T-cell (primary cell): ENCODE data around the gene AGBL1. TPM values are rescaled to one million over a fixed set of nuclear protein-coding genes. Genes with fewer than 3 reads are reported as not detected.

Experiments used
- ATAC-seq, 4 experiments: fragments of 200-7000 bp in 3 of 4; fragments of 150-1000 bp in 1 of 4; cut with Tn5 transposase; replicated peaks in 1 of 4; 1 replicate in 3 of 4; 2 replicates in 1 of 4; pipeline ENCODE4 v1.10.0; 2021; ENCODE audit warnings: moderate library complexity in 3 of 4, mild to moderate bottlenecking in 2 of 4, moderate number of reproducible peaks in 1 of 4
- CTCF ChIA-PET, 2 donors: fragments of 300-600 bp; sonication (Branson Sonifier 250); formaldehyde crosslinking; loops; one replicate each; lab custom pipeline; 2022; ENCODE audit warnings: antibody characterized with exemption in 2 of 2; lab: Charles Lee
- POLR2A ChIA-PET, 2 donors: fragments of 300-600 bp; sonication (Branson Sonifier 250); formaldehyde crosslinking; loops; one replicate each; lab custom pipeline; 2022; ENCODE audit warnings: antibody characterized with exemption in 2 of 2; lab: Charles Lee
- DNase-seq, 35 experiments: peaks; one replicate each; pipeline versions ENCODE4 v3.0.0 to v3.0.0-alpha.2; 2013 to 2023
- H3K27ac ChIP-seq: one replicate; pipeline ENCODE4 v1.5.1; 2013; ENCODE audit warnings: low read length
- H3K27me3 ChIP-seq, 2 experiments: replicated peaks in 1 of 2; 1 replicate in 1 of 2; 2 replicates in 1 of 2; pipeline versions ENCODE4 v1.6.1 to v1.7.0; 2013; ENCODE audit warnings: low read length in 1 of 2, mixed read lengths in 1 of 2; ENCODE audit not compliant: control insufficient read depth in 2 of 2, insufficient read depth in 2 of 2; ENCODE audit errors: extremely low read depth in 1 of 2
- H3K36me3 ChIP-seq, 2 donors: 1 replicate in 1 of 2; 2 replicates in 1 of 2; pipeline versions ENCODE4 v1.6.1 to v1.7.0; 2013; ENCODE audit warnings: low read length in 1 of 2; ENCODE audit not compliant: control insufficient read depth in 2 of 2, insufficient read depth in 1 of 2; ENCODE audit errors: extremely low read depth in 1 of 2
- H3K4me1 ChIP-seq, 2 experiments: 1 replicate in 1 of 2; 2 replicates in 1 of 2; pipeline versions ENCODE4 v1.6.1 to v1.7.0; 2013; ENCODE audit warnings: low read length in 2 of 2, mixed read lengths in 1 of 2; ENCODE audit not compliant: insufficient read depth in 2 of 2, control insufficient read depth in 1 of 2; ENCODE audit errors: extremely low read depth in 1 of 2
- H3K4me3 ChIP-seq, 2 donors: 1 replicate in 1 of 2; 2 replicates in 1 of 2; pipeline versions ENCODE4 v1.5.1 to v1.7.0; 2013; ENCODE audit warnings: mild to moderate bottlenecking in 2 of 2, low read length in 1 of 2, moderate library complexity in 1 of 2; ENCODE audit not compliant: control insufficient read depth in 1 of 2; ENCODE audit errors: extremely low read depth in 1 of 2
- H3K9me3 ChIP-seq: 2 replicates; pipeline ENCODE4 v1.7.0; 2013
- H3K27ac Mint-ChIP-seq, 2 donors: one replicate each; pipeline ENCODE4 v1.8.0; 2020 to 2021; ENCODE audit warnings: mild to moderate bottlenecking in 2 of 2, mixed read lengths in 2 of 2
- H3K27me3 Mint-ChIP-seq, 2 donors: one replicate each; pipeline ENCODE4 v1.8.0; 2021 to 2022; ENCODE audit warnings: mixed read lengths in 2 of 2
- H3K36me3 Mint-ChIP-seq: one replicate; pipeline ENCODE4 v1.8.0; 2021; ENCODE audit warnings: mixed read lengths
- H3K4me1 Mint-ChIP-seq, 3 donors: one replicate each; pipeline ENCODE4 v1.8.0; 2020 to 2022; ENCODE audit warnings: mixed read lengths in 3 of 3, mild to moderate bottlenecking in 1 of 3
- H3K4me3 Mint-ChIP-seq, 3 donors: one replicate each; pipeline ENCODE4 v1.8.0; 2020 to 2022; ENCODE audit warnings: mild to moderate bottlenecking in 3 of 3, mixed read lengths in 3 of 3, moderate library complexity in 3 of 3
- H3K9me3 Mint-ChIP-seq, 3 donors: one replicate each; pipeline ENCODE4 v1.8.0; 2020 to 2022; ENCODE audit warnings: mixed read lengths in 3 of 3
- WGBS: methylation state at CpG from one replicate; pipeline ENCODE4 v1.1.5; 2013; ENCODE audit warnings: missing lambda C conversion rate; ENCODE audit not compliant: insufficient coverage; 5-methylcytosine and 5-hydroxymethylcytosine counted together
- total RNA-seq, 35 experiments: library from RNA in 6 of 35; stranded (reverse) in 6 of 35; fragments of 120-200 nt in 1 of 35; gene quantifications; one replicate each; pipeline versions ENCODE4 v1.2.1 to v1.2.4 and lab custom pipeline; 2013 to 2026

AGBL1 gene
- total RNA-seq, 5 donors from 2014 or later (not counting 1 experiment from before 2014, with no cell fraction given), result not detected

GRCh38 chr15:86349565-86349964, 269.9 kb downstream of the AGBL1 start:
- POLR2A ChIA-PET, result no interaction called here

GRCh38 chr15:86353213-86353612, 273.5 kb downstream of the AGBL1 start:
- POLR2A ChIA-PET, result no interaction called here
- H3K36me3 Mint-ChIP-seq, result no peaks in the 10 kb centered on the region
- H3K27me3 Mint-ChIP-seq, result peaks cover 0 to 6% of the 10 kb centered on the region in 2 donors
- H3K4me1 Mint-ChIP-seq, result peaks cover 0 to 4% (median 0%) of the 10 kb centered on the region in 3 donors
- no peak overlapping the region for H3K4me3 Mint-ChIP-seq
- Histone ChIP-seq H3K27me3 (peaks cover 0 to 2% of the 10 kb centered on the region in 2 experiments), H3K27ac (no peak overlapping the region), H3K4me1 (no peaks in the 10 kb centered on the region), H3K36me3 (no peaks in the 10 kb centered on the region), H3K9me3 (no peaks in the 10 kb centered on the region), H3K4me3 (no peak overlapping the region)
- no peak overlapping the region for H3K27ac Mint-ChIP-seq
- CTCF ChIA-PET, result no interaction called here
- no peak for DNase-seq
- no CpG with 5 or more reads among the region's 1 CpG for WGBS
- H3K9me3 Mint-ChIP-seq, result peaks cover 0 to 3% (median 0%) of the 10 kb centered on the region in 3 donors
- ATAC-seq, result no peak

More at GRCh38 chr15:86349565-86349964, 269.9 kb downstream of the AGBL1 start:
- Histone ChIP-seq H3K9me3 (no peaks in the 10 kb centered on the region), H3K4me3 (no peak overlapping the region), H3K4me1 (no peaks in the 10 kb centered on the region), H3K27me3 (peaks cover 0 to 7% of the 10 kb centered on the region in 2 experiments), H3K36me3 (no peaks in the 10 kb centered on the region), H3K27ac (no peak overlapping the region)
- Mint-ChIP-seq H3K9me3 (no peaks in the 10 kb centered on the region), H3K27ac (no peak overlapping the region), H3K36me3 (no peaks in the 10 kb centered on the region), H3K4me1 (no peaks in the 10 kb centered on the region), H3K4me3 (no peak overlapping the region), H3K27me3 (peaks cover 6 to 18% of the 10 kb centered on the region in 2 donors)
- CTCF ChIA-PET, result no interaction called here
- ATAC-seq (no peak), DNase-seq (no peak)
- WGBS, result no CpG with 5 or more reads among the region's 1 CpG

- H3K27ac Mint-ChIP-seq, result no peak overlapping the region
- ChIA-PET POLR2A (no interaction called here), CTCF (no interaction called here)
- Histone ChIP-seq H3K36me3 (no peaks in the 10 kb centered on the region), H3K27me3 (no peaks in the 10 kb centered on the region), H3K4me1 (no peaks in the 10 kb centered on the region), H3K4me3 (no peak overlapping the region), H3K9me3 (no peaks in the 10 kb centered on the region), H3K27ac (no peak overlapping the region)
- no peaks in the 10 kb centered on the region for H3K36me3 Mint-ChIP-seq
- no peaks in the 10 kb centered on the region for H3K27me3 Mint-ChIP-seq
- DNase-seq, result no peak
- peaks cover 0 to 3% (median 0%) of the 10 kb centered on the region in 3 donors for H3K9me3 Mint-ChIP-seq
- H3K4me3 Mint-ChIP-seq, result no peak overlapping the region
- no peak for ATAC-seq
- peaks cover 0 to 4% (median 0%) of the 10 kb centered on the region in 3 donors for H3K4me1 Mint-ChIP-seq
Observed at GRCh38 chr15:86355361-86355760, 275.7 kb downstream of the AGBL1 start.

- Histone ChIP-seq H3K4me1 (no peaks in the 10 kb centered on the region), H3K27me3 (no peaks in the 10 kb centered on the region), H3K27ac (no peak overlapping the region), H3K9me3 (no peaks in the 10 kb centered on the region), H3K4me3 (no peak overlapping the region), H3K36me3 (no peaks in the 10 kb centered on the region)
- Mint-ChIP-seq H3K4me3 (no peak overlapping the region), H3K36me3 (no peaks in the 10 kb centered on the region), H3K27ac (no peak overlapping the region), H3K4me1 (peaks cover 0 to 4% (median 0%) of the 10 kb centered on the region in 3 donors), H3K27me3 (no peaks in the 10 kb centered on the region), H3K9me3 (peaks cover 0 to 3% (median 0%) of the 10 kb centered on the region in 3 donors)
- CTCF ChIA-PET, result no interaction called here
- 50% methylated on average over 1 of the region's 1 CpG for WGBS
- DNase-seq (no peak), ATAC-seq (no peak)
- POLR2A ChIA-PET, result no interaction called here
Observed at GRCh38 chr15:86355801-86356200, 276.1 kb downstream of the AGBL1 start.

GRCh38 chr15:86362555-86362954, 282.9 kb downstream of the AGBL1 start:
- peaks cover 3 to 10% (median 4%) of the 10 kb centered on the region in 3 donors for H3K9me3 Mint-ChIP-seq
- ChIA-PET POLR2A (no interaction called here), CTCF (no interaction called here)
- H3K36me3 Mint-ChIP-seq, result no peaks in the 10 kb centered on the region
- ATAC-seq (no peak), DNase-seq (no peak)
- no peak overlapping the region for H3K27ac Mint-ChIP-seq
- no peak overlapping the region for H3K4me3 ChIP-seq
- no peaks in the 10 kb centered on the region for H3K36me3 ChIP-seq
- no peak overlapping the region for H3K4me3 Mint-ChIP-seq
- H3K27ac ChIP-seq, result no peak overlapping the region
- no peaks in the 10 kb centered on the region for H3K4me1 ChIP-seq
- no peaks in the 10 kb centered on the region for H3K9me3 ChIP-seq
- H3K27me3 ChIP-seq, result no peaks in the 10 kb centered on the region
- peaks cover 0 to 1% (median 0%) of the 10 kb centered on the region in 3 donors for H3K4me1 Mint-ChIP-seq
- peaks cover 1 to 11% of the 10 kb centered on the region in 2 donors for H3K27me3 Mint-ChIP-seq

- WGBS, result no CpG with 5 or more reads among the region's 1 CpG
- no peaks in the 10 kb centered on the region for H3K9me3 ChIP-seq
- no peak overlapping the region for H3K4me3 Mint-ChIP-seq
- ChIA-PET POLR2A (no interaction called here), CTCF (no interaction called here)
- H3K9me3 Mint-ChIP-seq, result peaks cover 12 to 16% (median 14%) of the 10 kb centered on the region in 3 donors
- DNase-seq (no peak), ATAC-seq (no peak)
- H3K36me3 ChIP-seq, result no peaks in the 10 kb centered on the region
- peaks cover 0 to 4% of the 10 kb centered on the region in 2 experiments for H3K27me3 ChIP-seq
- H3K36me3 Mint-ChIP-seq, result no peaks in the 10 kb centered on the region
- H3K27me3 Mint-ChIP-seq, result peaks cover 10 to 21% of the 10 kb centered on the region in 2 donors
- H3K4me1 ChIP-seq, result no peaks in the 10 kb centered on the region
- H3K4me1 Mint-ChIP-seq, result no peaks in the 10 kb centered on the region
- no peak overlapping the region for H3K27ac ChIP-seq
- H3K27ac Mint-ChIP-seq, result no peak overlapping the region
- no peak overlapping the region for H3K4me3 ChIP-seq
Observed at GRCh38 chr15:86373147-86373546, 293.5 kb downstream of the AGBL1 start.
